Mesothelial cell of epicardium (in vitro differentiated cells): Measurements from ENCODE around the gene ASCC1. TPM values are rescaled to one million over a fixed set of nuclear protein-coding genes. Genes with fewer than 3 reads are reported as not detected.
A peak's percentile ranks its signal among the peaks of the same experiment; 100 is the strongest.

Experiments
- DNase-seq, 2 experiments: peaks; one replicate each; pipeline ENCODE4 v3.0.0; 2021; ENCODE audit warnings: low spot score in 2 of 2; ENCODE audit not compliant: unreplicated experiment in 2 of 2
- H3K27ac Mint-ChIP-seq: 2 replicates; pipeline ENCODE4 v1.8.0; 2021; ENCODE audit warnings: mixed read lengths
- H3K27me3 Mint-ChIP-seq: 2 replicates; pipeline ENCODE4 v1.8.0; 2021; ENCODE audit warnings: low read depth, mixed read lengths
- H3K36me3 Mint-ChIP-seq: 2 replicates; pipeline ENCODE4 v1.8.0; 2021; ENCODE audit warnings: mixed read lengths
- H3K4me1 Mint-ChIP-seq: 2 replicates; pipeline ENCODE4 v1.8.0; 2021; ENCODE audit warnings: mixed read lengths
- H3K4me3 Mint-ChIP-seq: 2 replicates; pipeline ENCODE4 v1.8.0; 2021; ENCODE audit warnings: mild to moderate bottlenecking, moderate library complexity, mixed read lengths
- H3K9me3 Mint-ChIP-seq: 2 replicates; pipeline ENCODE4 v1.8.0; 2021; ENCODE audit warnings: mixed read lengths
- CTCF ChIP-seq: fragments of 200-600 bp; sonication (generic); IDR thresholded peaks from one replicate; pipeline ENCODE4 v1.5.0; 2021; ENCODE audit warnings: antibody characterized with exemption; ENCODE audit not compliant: unreplicated experiment
- total RNA-seq: library from RNA; stranded (reverse); gene quantifications from 3 replicates; pipeline ENCODE4 v1.2.1, GENCODE V29; 2021

ASCC1 gene
- total RNA-seq, 1 donor from 2014 or later, result 36.6 TPM

- Mint-ChIP-seq H3K36me3 (peaks cover 25% of the 10 kb centered on the region), H3K27me3 (no peaks in the 10 kb centered on the region)
Observed at GRCh38 chr10:72194949-72195348, 21.1 kb downstream of the ASCC1 start.

GRCh38 chr10:72186982-72187330 is 29.1 kb downstream of the ASCC1 start:
- no peak for DNase-seq
- peaks cover 15% of the 10 kb centered on the region for H3K9me3 Mint-ChIP-seq
- H3K4me1 Mint-ChIP-seq, result peaks cover 6% of the 10 kb centered on the region
- H3K4me3 Mint-ChIP-seq, result peak overlapping the region; percentile 36
- no peaks in the 10 kb centered on the region for H3K27me3 Mint-ChIP-seq
- peaks cover 38% of the 10 kb centered on the region for H3K36me3 Mint-ChIP-seq
- peak overlapping the region; percentile 92 for H3K27ac Mint-ChIP-seq
- no peak for TF ChIP-seq CTCF

More at GRCh38 chr10:72194949-72195348, 21.1 kb downstream of the ASCC1 start:
- no peak for DNase-seq
- no peaks in the 10 kb centered on the region for H3K4me1 Mint-ChIP-seq
- no peak for TF ChIP-seq CTCF
- H3K27ac Mint-ChIP-seq, result no peak overlapping the region
- H3K9me3 Mint-ChIP-seq, result no peaks in the 10 kb centered on the region
- no peak overlapping the region for H3K4me3 Mint-ChIP-seq

- H3K27me3 Mint-ChIP-seq, result no peaks in the 10 kb centered on the region
- peaks cover 6% of the 10 kb centered on the region for H3K4me1 Mint-ChIP-seq
- no peak for DNase-seq
- H3K27ac Mint-ChIP-seq, result peak overlapping the region; percentile 92
- H3K36me3 Mint-ChIP-seq, result peaks cover 40% of the 10 kb centered on the region
- H3K9me3 Mint-ChIP-seq, result peaks cover 15% of the 10 kb centered on the region
- H3K4me3 Mint-ChIP-seq, result peak overlapping the region; percentile 36
- TF ChIP-seq CTCF, result no peak
Observed at GRCh38 chr10:72186258-72186981, 29.7 kb downstream of the ASCC1 start.

GRCh38 chr10:72184156-72184555 is 31.9 kb downstream of the ASCC1 start:
- H3K4me3 Mint-ChIP-seq, result no peak overlapping the region

GRCh38 chr10:72177454-72177853 is 38.6 kb downstream of the ASCC1 start:
- no peak overlapping the region for H3K4me3 Mint-ChIP-seq
- no peak for DNase-seq
- peaks cover 24% of the 10 kb centered on the region for H3K36me3 Mint-ChIP-seq
- TF ChIP-seq CTCF, result no peak
- H3K27ac Mint-ChIP-seq, result peak overlapping the region; percentile 36
- peaks cover 18% of the 10 kb centered on the region for H3K4me1 Mint-ChIP-seq
- no peaks in the 10 kb centered on the region for H3K9me3 Mint-ChIP-seq
- no peaks in the 10 kb centered on the region for H3K27me3 Mint-ChIP-seq

More at GRCh38 chr10:72184156-72184555, 31.9 kb downstream of the ASCC1 start:
- DNase-seq, result no peak
- H3K27me3 Mint-ChIP-seq, result no peaks in the 10 kb centered on the region
- H3K4me1 Mint-ChIP-seq, result peaks cover 6% of the 10 kb centered on the region
- H3K9me3 Mint-ChIP-seq, result peaks cover 15% of the 10 kb centered on the region
- no peak for TF ChIP-seq CTCF
- H3K36me3 Mint-ChIP-seq, result peaks cover 38% of the 10 kb centered on the region
- no peak overlapping the region for H3K27ac Mint-ChIP-seq
